Stimulated activated CD8-positive, alpha-beta memory T cell treated with anti-CD3 and anti-CD28 coated beads, Interleukin-15, amount 100 ng/mL, for 48 hours (primary cell): ENCODE measurements around the gene ADAM20.
"Not testable (repeated sequence)": the region's sequence is repeated elsewhere in the genome, so short reads cannot be mapped to it uniquely, and the experiment has no call there.

Source experiments
- DNase-seq, 2 donors: peaks; one replicate each; pipeline ENCODE4 v3.0.0-alpha.2; 2020; ENCODE audit warnings: low read depth in 2 of 2

ADAM20 gene

GRCh38 chr14:70534904-70535303 is at the start of gene ADAM20:
ADAM20 (minus strand) TSS chr14:70535004; CDS start chr14:70524757, 10,247 bp downstream.
- no peak for DNase-seq

GRCh38 chr14:70576891-70577290 is 42.1 kb upstream of the ADAM20 start:
- DNase-seq: no peak

GRCh38 chr14:70573050-70573449 is 38.2 kb upstream of the ADAM20 start:
- DNase-seq: no peak

GRCh38 chr14:70571139-70571538 is 36.3 kb upstream of the ADAM20 start:
- no peak for DNase-seq

GRCh38 chr14:70567791-70568190 is 33.0 kb upstream of the ADAM20 start:
- DNase-seq: no peak

- no peak for DNase-seq
Measured at GRCh38 chr14:70563869-70564268, 29.1 kb upstream of the ADAM20 start.

GRCh38 chr14:70563417-70563816 is 28.6 kb upstream of the ADAM20 start:
- no peak for DNase-seq

- DNase-seq: no peak
Measured at GRCh38 chr14:70558356-70558755, 23.6 kb upstream of the ADAM20 start.

GRCh38 chr14:70555890-70556289 is 21.1 kb upstream of the ADAM20 start:
- no peak for DNase-seq

- no peak for DNase-seq
Measured at GRCh38 chr14:70538087-70538486, 3.3 kb upstream of the ADAM20 start.

GRCh38 chr14:70536830-70537229 is 2.0 kb upstream of the ADAM20 start:
- no peak for DNase-seq

- no peak for DNase-seq
Measured at GRCh38 chr14:70530417-70530816, 4.4 kb downstream of the ADAM20 start.

GRCh38 chr14:70527501-70528105 is 7.2 kb downstream of the ADAM20 start:
- DNase-seq: no peak

- no peak for DNase-seq
Measured at GRCh38 chr14:70525691-70526090, 9.1 kb downstream of the ADAM20 start.

- DNase-seq: no peak
Measured at GRCh38 chr14:70515811-70516210, 19.0 kb downstream of the ADAM20 start.

- no peak for DNase-seq
Measured at GRCh38 chr14:70514168-70515069, 20.4 kb downstream of the ADAM20 start.

- DNase-seq: no peak
Measured at GRCh38 chr14:70498191-70498590, 36.6 kb downstream of the ADAM20 start.

- DNase-seq: no peak
Measured at GRCh38 chr14:70489579-70490200, 45.1 kb downstream of the ADAM20 start.

- DNase-seq: not testable (repeated sequence)
Measured at GRCh38 chr14:70477356-70478105, 57.3 kb downstream of the ADAM20 start.

GRCh38 chr14:70475459-70475858 is 59.3 kb downstream of the ADAM20 start:
- not testable (repeated sequence) for DNase-seq

- no peak for DNase-seq
Measured at GRCh38 chr14:70473825-70474224, 61.0 kb downstream of the ADAM20 start.
